Mesothelial cell of epicardium (in vitro differentiated cells): Measurements from ENCODE around the gene ARHGAP22. TPM values are rescaled to one million over a fixed set of nuclear protein-coding genes. Genes with fewer than 3 reads are reported as not detected.

Source experiments
- DNase-seq, 2 experiments: peaks; one replicate each; pipeline ENCODE4 v3.0.0; 2021; ENCODE audit warnings: low spot score in 2 of 2; ENCODE audit not compliant: unreplicated experiment in 2 of 2
- H3K27ac Mint-ChIP-seq: 2 replicates; pipeline ENCODE4 v1.8.0; 2021; ENCODE audit warnings: mixed read lengths
- H3K27me3 Mint-ChIP-seq: 2 replicates; pipeline ENCODE4 v1.8.0; 2021; ENCODE audit warnings: low read depth, mixed read lengths
- H3K36me3 Mint-ChIP-seq: 2 replicates; pipeline ENCODE4 v1.8.0; 2021; ENCODE audit warnings: mixed read lengths
- H3K4me1 Mint-ChIP-seq: 2 replicates; pipeline ENCODE4 v1.8.0; 2021; ENCODE audit warnings: mixed read lengths
- H3K4me3 Mint-ChIP-seq: 2 replicates; pipeline ENCODE4 v1.8.0; 2021; ENCODE audit warnings: mild to moderate bottlenecking, moderate library complexity, mixed read lengths
- H3K9me3 Mint-ChIP-seq: 2 replicates; pipeline ENCODE4 v1.8.0; 2021; ENCODE audit warnings: mixed read lengths
- total RNA-seq: library from RNA; stranded (reverse); gene quantifications from 3 replicates; pipeline ENCODE4 v1.2.1, GENCODE V29; 2021
- TF ChIP-seq, protein P1 (sequence below): fragments of 200-600 bp; sonication (generic); IDR thresholded peaks from one replicate; pipeline ENCODE4 v1.5.0; 2021; ENCODE audit warnings: antibody characterized with exemption; ENCODE audit not compliant: unreplicated experiment

ARHGAP22 gene
- total RNA-seq, 1 donor from 2014 or later = 2.9 TPM

DNA sequence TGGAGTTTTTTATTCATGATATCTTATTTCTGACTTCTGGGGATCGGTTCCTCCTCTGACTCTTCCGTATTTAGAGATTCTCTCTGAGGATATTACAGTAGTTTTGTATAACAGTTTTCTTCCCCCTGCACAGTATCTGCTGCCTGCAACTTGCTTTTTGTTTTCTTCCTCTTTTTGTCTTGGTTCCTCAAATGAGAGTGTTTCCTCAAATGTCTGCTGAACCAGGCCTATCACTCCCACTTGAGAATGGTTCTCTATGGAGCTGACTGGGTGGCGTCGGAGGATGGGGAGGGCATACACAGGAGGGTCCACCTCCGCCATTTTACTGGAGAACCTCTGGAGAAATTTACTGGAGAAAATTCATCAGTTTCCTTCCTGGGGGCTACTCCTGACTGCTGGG lies 27.7 kb downstream of the ARHGAP22 start:
- no peak for DNase-seq
- peaks cover 15% of the 10 kb centered on the region for H3K4me1 Mint-ChIP-seq

GRCh38 chr10:48576501-48576900 lies 28.4 kb downstream of the ARHGAP22 start:
- no peaks in the 10 kb centered on the region for H3K9me3 Mint-ChIP-seq
- no peak overlapping the region for H3K27ac Mint-ChIP-seq
- H3K36me3 Mint-ChIP-seq = no peaks in the 10 kb centered on the region
- H3K4me1 Mint-ChIP-seq = peaks cover 15% of the 10 kb centered on the region
- DNase-seq = no peak
- TF ChIP-seq, protein P1, sequence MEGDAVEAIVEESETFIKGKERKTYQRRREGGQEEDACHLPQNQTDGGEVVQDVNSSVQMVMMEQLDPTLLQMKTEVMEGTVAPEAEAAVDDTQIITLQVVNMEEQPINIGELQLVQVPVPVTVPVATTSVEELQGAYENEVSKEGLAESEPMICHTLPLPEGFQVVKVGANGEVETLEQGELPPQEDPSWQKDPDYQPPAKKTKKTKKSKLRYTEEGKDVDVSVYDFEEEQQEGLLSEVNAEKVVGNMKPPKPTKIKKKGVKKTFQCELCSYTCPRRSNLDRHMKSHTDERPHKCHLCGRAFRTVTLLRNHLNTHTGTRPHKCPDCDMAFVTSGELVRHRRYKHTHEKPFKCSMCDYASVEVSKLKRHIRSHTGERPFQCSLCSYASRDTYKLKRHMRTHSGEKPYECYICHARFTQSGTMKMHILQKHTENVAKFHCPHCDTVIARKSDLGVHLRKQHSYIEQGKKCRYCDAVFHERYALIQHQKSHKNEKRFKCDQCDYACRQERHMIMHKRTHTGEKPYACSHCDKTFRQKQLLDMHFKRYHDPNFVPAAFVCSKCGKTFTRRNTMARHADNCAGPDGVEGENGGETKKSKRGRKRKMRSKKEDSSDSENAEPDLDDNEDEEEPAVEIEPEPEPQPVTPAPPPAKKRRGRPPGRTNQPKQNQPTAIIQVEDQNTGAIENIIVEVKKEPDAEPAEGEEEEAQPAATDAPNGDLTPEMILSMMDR = no peak
- H3K4me3 Mint-ChIP-seq = no peak overlapping the region
- H3K27me3 Mint-ChIP-seq = peaks cover 20% of the 10 kb centered on the region

More for the DNA sequence above, 27.7 kb downstream of the ARHGAP22 start:
- H3K4me3 Mint-ChIP-seq = no peak overlapping the region
- peaks cover 16% of the 10 kb centered on the region for H3K27me3 Mint-ChIP-seq
- H3K27ac Mint-ChIP-seq = no peak overlapping the region
- no peaks in the 10 kb centered on the region for H3K36me3 Mint-ChIP-seq
- TF ChIP-seq, protein P1 = no peak
- H3K9me3 Mint-ChIP-seq = no peaks in the 10 kb centered on the region

- peaks cover 20% of the 10 kb centered on the region for H3K27me3 Mint-ChIP-seq
- H3K36me3 Mint-ChIP-seq = no peaks in the 10 kb centered on the region
- no peak for DNase-seq
- H3K27ac Mint-ChIP-seq = no peak overlapping the region
- no peaks in the 10 kb centered on the region for H3K9me3 Mint-ChIP-seq
- TF ChIP-seq, protein P1 = no peak
- H3K4me3 Mint-ChIP-seq = no peak overlapping the region
- H3K4me1 Mint-ChIP-seq = peaks cover 15% of the 10 kb centered on the region
Observed at GRCh38 chr10:48575901-48576300, 29.0 kb downstream of the ARHGAP22 start.

GRCh38 chr10:48574817-48575380 lies 30.0 kb downstream of the ARHGAP22 start:
- DNase-seq = no peak
- Mint-ChIP-seq H3K27ac (no peak overlapping the region), H3K27me3 (peaks cover 23% of the 10 kb centered on the region), H3K36me3 (no peaks in the 10 kb centered on the region), H3K9me3 (no peaks in the 10 kb centered on the region), H3K4me3 (no peak overlapping the region), H3K4me1 (peaks cover 15% of the 10 kb centered on the region)
- TF ChIP-seq, protein P1 = no peak

- Mint-ChIP-seq H3K4me1 (peaks cover 10% of the 10 kb centered on the region), H3K27me3 (peaks cover 22% of the 10 kb centered on the region), H3K9me3 (no peaks in the 10 kb centered on the region), H3K27ac (no peak overlapping the region), H3K4me3 (no peak overlapping the region), H3K36me3 (no peaks in the 10 kb centered on the region)
- TF ChIP-seq, protein P1 = no peak
- no peak for DNase-seq
Observed at GRCh38 chr10:48574322-48574796, 30.5 kb downstream of the ARHGAP22 start.
